GM23248 (cell line): ENCODE data around the gene ERN2. TPM values are rescaled to one million over a fixed set of nuclear protein-coding genes. Genes with fewer than 3 reads are reported as not detected.

Experiments used
- DNase-seq: peaks from one replicate; pipeline ENCODE4 v3.0.0-alpha.2; 2015
- H2AFZ ChIP-seq: fragments of 200-600 bp; sonication (generic); 2 replicates; pipeline ENCODE4 v1.6.1; 2016; ENCODE audit warnings: antibody characterized with exemption
- H3F3A ChIP-seq: fragments of 200-600 bp; sonication (generic); 2 replicates; pipeline ENCODE4 v1.6.1; 2016; ENCODE audit warnings: mild to moderate bottlenecking, antibody characterized with exemption, mixed run types; ENCODE audit not compliant: insufficient read depth
- H3K27ac ChIP-seq: fragments of 200-600 bp; sonication (generic); 2 replicates; pipeline ENCODE4 v1.5.1; 2016; ENCODE audit warnings: mild to moderate bottlenecking
- H3K27me3 ChIP-seq: fragments of 200-600 bp; sonication (generic); replicated peaks from 2 replicates; pipeline ENCODE4 v1.6.1; 2016; ENCODE audit warnings: mild to moderate bottlenecking; ENCODE audit not compliant: insufficient read depth
- H3K36me3 ChIP-seq: fragments of 200-600 bp; sonication (generic); 2 replicates; pipeline ENCODE4 v1.6.1; 2016; ENCODE audit warnings: low read depth, mild to moderate bottlenecking
- H3K4me1 ChIP-seq: fragments of 200-600 bp; sonication (generic); 2 replicates; pipeline ENCODE4 v1.6.1; 2016; ENCODE audit warnings: mild to moderate bottlenecking; ENCODE audit not compliant: insufficient read depth
- H3K4me2 ChIP-seq: fragments of 200-600 bp; sonication (generic); one replicate; pipeline ENCODE4 v1.6.1; 2016; ENCODE audit warnings: mild to moderate bottlenecking; ENCODE audit not compliant: unreplicated experiment
- H3K4me3 ChIP-seq: fragments of 200-600 bp; sonication (generic); 2 replicates; pipeline ENCODE4 v1.5.1; 2016; ENCODE audit warnings: mild to moderate bottlenecking
- H3K79me2 ChIP-seq: fragments of 200-600 bp; sonication (generic); 2 replicates; pipeline ENCODE4 v1.6.1; 2016; ENCODE audit warnings: mild to moderate bottlenecking; ENCODE audit not compliant: insufficient read depth
- H3K9ac ChIP-seq: fragments of 200-600 bp; sonication (generic); 2 replicates; pipeline ENCODE4 v1.6.1; 2016; ENCODE audit warnings: mild to moderate bottlenecking
- H3K9me2 ChIP-seq: fragments of 200-600 bp; sonication (generic); 2 replicates; pipeline ENCODE4 v1.6.1; 2016; ENCODE audit warnings: mixed run types, mild to moderate bottlenecking, moderate library complexity; ENCODE audit not compliant: insufficient read depth
- H3K9me3 ChIP-seq: fragments of 200-600 bp; sonication (generic); one replicate; pipeline ENCODE4 v1.6.1; 2017; ENCODE audit warnings: low read depth
- H4K20me1 ChIP-seq: fragments of 200-600 bp; sonication (generic); 2 replicates; pipeline ENCODE4 v1.6.0; 2016; ENCODE audit not compliant: insufficient read depth
- EZH2 ChIP-seq: fragments of 200-600 bp; sonication (generic); IDR thresholded peaks from 2 replicates; pipeline ENCODE4 v1.6.1; 2018; ENCODE audit warnings: antibody characterized with exemption, mild to moderate bottlenecking; ENCODE audit not compliant: insufficient read depth, poor library complexity, severe bottlenecking
- EZH2phosphoT487 ChIP-seq: fragments of 200-600 bp; sonication (generic); IDR thresholded peaks from 2 replicates; pipeline ENCODE4 v1.6.1; 2018; ENCODE audit warnings: antibody characterized with exemption, moderate library complexity, mild to moderate bottlenecking, low read depth; ENCODE audit not compliant: insufficient read depth
- WGBS, 2 experiments: methylation state at CpG; one replicate each; pipeline ENCODE4 v1.1.6; 2015 to 2017; ENCODE audit warnings: low lambda C conversion rate in 2 of 2, low coverage in 1 of 2; ENCODE audit errors: missing lambda C conversion rate in 2 of 2; 5-methylcytosine and 5-hydroxymethylcytosine counted together
- in situ Hi-C: fragments of 300-500 bp; cut with MboI; formaldehyde crosslinking; loops from 2 replicates; pipeline ENCODE4 v1.15.0; 2020
- polyA plus RNA-seq: library from polyadenylated mRNA; unstranded; fragments of >200 nt; fragmentation: Nextera tagmentation; extraction: Ambion mirVana; gene quantifications from 2 replicates; pipeline ENCODE4 v1.2.1, GENCODE V29; 2016
- total RNA-seq: library from RNA; depleted of rRNA; stranded (reverse); fragments of >200 nt; shearing (Covaris generic); gene quantifications from 2 replicates; pipeline ENCODE4 v1.2.3, GENCODE V29; 2014; rRNA removed

The ERN2 gene
- not detected in 2 replicates for total RNA-seq
- polyA plus RNA-seq, result not detected in 2 replicates

DNA sequence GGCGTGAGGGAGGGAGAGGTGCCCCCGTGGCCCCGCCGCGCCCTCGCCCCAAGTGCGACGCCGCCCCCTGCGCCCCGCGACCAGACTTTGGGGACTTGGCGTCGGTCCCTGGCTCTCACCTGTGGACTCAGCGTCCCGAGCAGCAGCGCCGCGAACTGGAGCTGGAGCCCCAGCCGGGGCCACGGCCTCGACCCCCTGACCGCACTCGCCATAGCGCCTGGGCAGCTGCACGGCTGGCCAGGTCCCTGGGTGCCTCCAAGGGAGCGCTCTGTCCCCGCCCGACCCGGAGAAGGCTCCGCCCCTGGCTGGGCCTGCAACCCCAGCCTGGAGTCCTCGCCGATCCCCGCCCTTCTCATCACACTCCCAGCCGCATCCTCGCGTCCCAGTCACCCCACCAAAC, at the start of gene ERN2:
ERN2 (minus strand) TSS at position 247 of the 400 bp plus-strand sequence; CDS start at position 212, 35 bp downstream.
- Histone ChIP-seq H3K9me2 (no peaks in the 10 kb centered on the region), H3K27ac (no peak within 1 kb of the TSS), H3K4me1 (no peaks in the 10 kb centered on the region), H3K4me2 (no peak within 1 kb of the TSS), H3K27me3 (peaks cover 30% of the 10 kb centered on the region), H3K9ac (no peak within 1 kb of the TSS), H3K9me3 (no peaks in the 10 kb centered on the region), H3K4me3 (no peak within 1 kb of the TSS), H3K79me2 (no peaks in the 10 kb centered on the region), H4K20me1 (no peaks in the 10 kb centered on the region), H3F3A (no peaks in the 10 kb centered on the region), H3K36me3 (no peaks in the 10 kb centered on the region), H2AFZ (no peak within 1 kb of the TSS)
- peak; percentile 11 for DNase-seq
- 5 to 7% methylated on average over 17 to 25 of the region's 37 CpGs for WGBS, 2 experiments
- TF ChIP-seq EZH2, result no peak
- TF ChIP-seq EZH2phosphoT487, result no peak
- in situ Hi-C loops, result loop anchor here (10.0 kb wide), 1 partner anchor 62 kb away; no protein-coding TSS in a partner anchor

DNA sequence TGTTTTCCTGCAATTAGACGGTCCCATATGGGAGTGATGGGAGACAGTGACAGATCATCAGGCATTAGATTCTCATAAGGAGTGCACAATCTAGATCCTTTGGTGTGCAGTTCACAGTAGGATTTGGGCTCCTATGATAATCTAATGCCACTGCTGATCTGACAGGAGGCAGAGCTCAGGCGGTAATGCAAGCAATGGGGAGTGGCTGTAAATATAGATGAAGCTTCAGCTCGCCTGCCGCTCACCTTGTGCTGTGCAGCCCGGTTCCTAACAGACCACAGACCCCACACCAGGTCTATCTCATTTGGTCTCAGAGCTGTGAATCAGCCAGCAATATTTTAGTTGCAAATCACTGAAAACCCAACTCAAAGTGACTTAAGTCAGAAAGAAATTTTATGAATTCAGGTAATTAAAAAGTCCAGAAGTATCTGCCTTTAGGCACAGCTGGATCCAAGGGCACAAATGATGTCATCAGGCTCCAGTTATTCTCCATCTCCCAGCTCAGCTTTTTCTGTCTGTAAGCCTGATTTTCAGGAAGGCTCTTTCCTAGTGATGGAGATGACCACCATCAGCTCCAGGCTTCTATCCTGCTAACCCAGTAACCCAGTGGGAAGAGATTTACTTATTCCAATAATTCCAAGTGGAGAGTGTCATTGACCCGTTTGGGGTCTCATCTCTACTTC, 45.1 kb upstream of the ERN2 start:
- no peak overlapping the region for H3K27ac ChIP-seq
- no peaks in the 10 kb centered on the region for H3K79me2 ChIP-seq
- no peaks in the 10 kb centered on the region for H3K36me3 ChIP-seq
- no peaks in the 10 kb centered on the region for H3F3A ChIP-seq
- TF ChIP-seq EZH2phosphoT487, result no peak
- no peak for TF ChIP-seq EZH2
- H3K4me1 ChIP-seq, result no peaks in the 10 kb centered on the region
- H2AFZ ChIP-seq, result no peak overlapping the region
- DNase-seq, result no peak
- no peaks in the 10 kb centered on the region for H3K9me2 ChIP-seq
- no peaks in the 10 kb centered on the region for H3K9me3 ChIP-seq
- WGBS, 2 experiments, result 42 to 44% methylated on average over 6 of the region's 6 CpGs
- peaks cover 22% of the 10 kb centered on the region for H3K27me3 ChIP-seq
- H3K9ac ChIP-seq, result no peak overlapping the region
- in situ Hi-C loops, result no loop called here
- H4K20me1 ChIP-seq, result no peaks in the 10 kb centered on the region
- H3K4me2 ChIP-seq, result no peak overlapping the region
- no peak overlapping the region for H3K4me3 ChIP-seq

DNA sequence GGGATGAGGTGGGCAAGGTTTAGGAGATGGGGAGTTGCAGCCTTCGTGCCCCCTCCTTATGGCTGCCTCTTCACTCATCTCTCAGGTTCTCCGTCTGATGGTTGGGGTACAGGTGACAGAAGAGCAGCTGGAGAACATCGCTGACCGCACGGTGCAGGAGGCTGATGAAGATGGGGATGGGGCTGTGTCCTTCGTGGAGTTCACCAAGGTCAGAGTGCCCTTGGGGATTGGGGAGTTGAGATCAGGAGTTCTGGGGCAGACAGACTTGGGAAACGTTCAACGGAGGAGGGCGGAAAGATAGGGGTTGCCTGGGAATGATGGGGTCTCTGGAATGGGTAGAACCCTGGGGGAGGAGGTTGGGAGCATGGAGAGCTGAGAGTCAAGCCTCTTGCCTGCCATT, 44.1 kb upstream of the ERN2 start:
- in situ Hi-C loops, result no loop called here
- DNase-seq, result no peak
- TF ChIP-seq EZH2phosphoT487 (no peak), EZH2 (no peak)
- WGBS, 2 experiments, result 57 to 61% methylated on average over 9 of the region's 9 CpGs
- Histone ChIP-seq H4K20me1 (no peaks in the 10 kb centered on the region), H3K9ac (no peak overlapping the region), H3K9me2 (no peaks in the 10 kb centered on the region), H3K4me1 (no peaks in the 10 kb centered on the region), H3K4me3 (no peak overlapping the region), H3F3A (no peaks in the 10 kb centered on the region), H2AFZ (no peak overlapping the region), H3K27ac (no peak overlapping the region), H3K4me2 (no peak overlapping the region), H3K79me2 (no peaks in the 10 kb centered on the region), H3K36me3 (no peaks in the 10 kb centered on the region), H3K9me3 (no peaks in the 10 kb centered on the region), H3K27me3 (peaks cover 22% of the 10 kb centered on the region)

DNA sequence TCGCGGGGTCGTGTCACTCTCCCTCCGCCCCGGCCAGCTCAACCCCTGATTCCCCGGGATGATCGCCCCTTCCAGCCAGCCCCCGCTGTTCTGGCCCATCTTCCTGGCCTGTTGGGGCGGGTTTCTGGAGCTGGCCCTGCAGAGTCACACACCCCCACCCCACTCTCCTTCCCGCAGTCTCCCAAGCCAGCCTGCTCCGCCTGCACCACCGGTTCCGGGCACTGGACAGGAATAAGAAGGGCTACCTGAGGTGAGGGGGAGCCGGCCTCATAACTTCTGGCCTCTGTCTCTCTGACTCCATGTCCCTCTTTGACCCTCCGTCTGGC, 42.4 kb upstream of the ERN2 start:
- Histone ChIP-seq H3K4me1 (no peaks in the 10 kb centered on the region), H3F3A (no peaks in the 10 kb centered on the region), H3K27ac (no peak overlapping the region), H3K27me3 (peaks cover 22% of the 10 kb centered on the region), H3K4me3 (no peak overlapping the region), H2AFZ (no peak overlapping the region), H3K9me3 (no peaks in the 10 kb centered on the region), H3K36me3 (no peaks in the 10 kb centered on the region), H4K20me1 (no peaks in the 10 kb centered on the region), H3K4me2 (no peak overlapping the region), H3K9ac (no peak overlapping the region), H3K9me2 (no peaks in the 10 kb centered on the region), H3K79me2 (no peaks in the 10 kb centered on the region)
- TF ChIP-seq EZH2 (no peak), EZH2phosphoT487 (no peak)
- 41 to 51% methylated on average over 5 to 15 of the region's 15 CpGs for WGBS, 2 experiments
- in situ Hi-C loops, result no loop called here
- no peak for DNase-seq
